MCF 10A (cell line): ENCODE results near the gene KRTAP20-2. TPM values are rescaled to one million over a fixed set of nuclear protein-coding genes. Genes with fewer than 3 reads are reported as not detected.

Source experiments
- BruUV-seq: library from RNA; stranded (reverse); fragments of 400-500 nt; replicated peaks from 2 replicates; lab custom pipeline; 2021; lab: Mats Ljungman, UMichigan
- CTCF ChIA-PET: fragments of 300-600 bp; sonication (Branson Sonifier 250); formaldehyde crosslinking; extraction: SDS; loops from one replicate; lab custom pipeline; 2021; ENCODE audit warnings: antibody characterized with exemption, inconsistent platforms; lab: Yijun Ruan, JAX
- POLR2A ChIA-PET: fragments of 300-600, 350-650 bp; sonication (Branson Sonifier 250); formaldehyde crosslinking; extraction: SDS; loops from one replicate; lab custom pipeline; 2020; ENCODE audit warnings: antibody characterized with exemption, inconsistent platforms; lab: Yijun Ruan, JAX
- DNase-seq: peaks from one replicate; pipeline ENCODE4 v3.0.0-alpha.2; 2018; ENCODE audit not compliant: unreplicated experiment
- H3K27ac Mint-ChIP-seq: one replicate; pipeline ENCODE4 v1.8.0; 2022; ENCODE audit warnings: mild to moderate bottlenecking, low read depth, mixed read lengths; ENCODE audit not compliant: unreplicated experiment
- H3K27me3 Mint-ChIP-seq: one replicate; pipeline ENCODE4 v1.8.0; 2022; ENCODE audit warnings: mixed read lengths; ENCODE audit not compliant: insufficient read depth, unreplicated experiment
- H3K36me3 Mint-ChIP-seq: one replicate; pipeline ENCODE4 v1.8.0; 2022; ENCODE audit warnings: mild to moderate bottlenecking, moderate library complexity, mixed read lengths; ENCODE audit not compliant: insufficient read depth, unreplicated experiment
- H3K4me1 Mint-ChIP-seq: one replicate; pipeline ENCODE4 v1.8.0; 2022; ENCODE audit warnings: mixed read lengths; ENCODE audit not compliant: insufficient read depth, unreplicated experiment
- H3K4me3 Mint-ChIP-seq: one replicate; pipeline ENCODE4 v1.8.0; 2022; ENCODE audit warnings: mild to moderate bottlenecking, moderate library complexity, mixed read lengths; ENCODE audit not compliant: unreplicated experiment
- H3K9me3 Mint-ChIP-seq: one replicate; pipeline ENCODE4 v1.8.0; 2022; ENCODE audit warnings: mixed read lengths; ENCODE audit not compliant: unreplicated experiment
- CTCF ChIP-seq: fragments of 200-600 bp; IDR thresholded peaks from one replicate; pipeline ENCODE4 v1.8.0; 2022; ENCODE audit warnings: antibody characterized with exemption, mild to moderate bottlenecking; ENCODE audit not compliant: unreplicated experiment
- intact Hi-C: fragments of 100-400 bp; cut with micrococcal nuclease; formaldehyde crosslinking; loops from 2 replicates; pipeline ENCODE4 v1.14.1; 2022
- total RNA-seq: library from RNA; stranded (reverse); gene quantifications from 2 replicates; pipeline ENCODE4 v1.2.3, GENCODE V29; 2022

The KRTAP20-2 gene
- total RNA-seq, 1 experiment from 2014 or later = not detected

GRCh38 chr21:30668776-30669175, 33.8 kb downstream of the KRTAP20-2 start:
- no peak for DNase-seq
- no peak overlapping the region for H3K27ac Mint-ChIP-seq
- peaks cover 8% of the 10 kb centered on the region for H3K9me3 Mint-ChIP-seq
- ChIA-PET POLR2A (no interaction called here), CTCF (no interaction called here)
- intact Hi-C loops = no loop called here
- no peaks in the 10 kb centered on the region for H3K36me3 Mint-ChIP-seq
- peaks cover 27% of the 10 kb centered on the region for H3K27me3 Mint-ChIP-seq
- TF ChIP-seq CTCF = no peak
- BruUV-seq = no TSS peak
- no peaks in the 10 kb centered on the region for H3K4me1 Mint-ChIP-seq
- no peak overlapping the region for H3K4me3 Mint-ChIP-seq

GRCh38 chr21:30672985-30673650, 38.1 kb downstream of the KRTAP20-2 start:
- no peak overlapping the region for H3K27ac Mint-ChIP-seq
- no peak for DNase-seq
- peaks cover 8% of the 10 kb centered on the region for H3K9me3 Mint-ChIP-seq
- TF ChIP-seq CTCF = no peak
- intact Hi-C loops = no loop called here
- no TSS peak for BruUV-seq
- H3K27me3 Mint-ChIP-seq = peaks cover 28% of the 10 kb centered on the region
- ChIA-PET POLR2A (no interaction called here), CTCF (interaction anchor here (0.9 kb wide), 1 partner anchor 13 kb away, joined by 3 read pairs; no protein-coding TSS in a partner anchor)
- H3K4me1 Mint-ChIP-seq = no peaks in the 10 kb centered on the region
- no peaks in the 10 kb centered on the region for H3K36me3 Mint-ChIP-seq
- no peak overlapping the region for H3K4me3 Mint-ChIP-seq

GRCh38 chr21:30674312-30674711, 39.3 kb downstream of the KRTAP20-2 start:
- no peaks in the 10 kb centered on the region for H3K4me1 Mint-ChIP-seq
- no peak for TF ChIP-seq CTCF
- BruUV-seq = no TSS peak
- peaks cover 28% of the 10 kb centered on the region for H3K27me3 Mint-ChIP-seq
- no peak overlapping the region for H3K27ac Mint-ChIP-seq
- peaks cover 8% of the 10 kb centered on the region for H3K9me3 Mint-ChIP-seq
- H3K4me3 Mint-ChIP-seq = no peak overlapping the region
- DNase-seq = no peak
- intact Hi-C loops = no loop called here
- CTCF ChIA-PET = no interaction called here
- no peaks in the 10 kb centered on the region for H3K36me3 Mint-ChIP-seq
- POLR2A ChIA-PET = no interaction called here

- H3K27me3 Mint-ChIP-seq = peaks cover 24% of the 10 kb centered on the region
- no peak for TF ChIP-seq CTCF
- no peaks in the 10 kb centered on the region for H3K36me3 Mint-ChIP-seq
- ChIA-PET POLR2A (interaction anchor here (0.7 kb wide), 1 partner anchor 9 kb away, joined by 3 read pairs; no protein-coding TSS in a partner anchor), CTCF (interaction anchor here (0.9 kb wide), 1 partner anchor 42 kb away, joined by 3 read pairs; no protein-coding TSS in a partner anchor)
- H3K4me3 Mint-ChIP-seq = no peak overlapping the region
- H3K9me3 Mint-ChIP-seq = no peaks in the 10 kb centered on the region
- intact Hi-C loops = no loop called here
- no peak overlapping the region for H3K27ac Mint-ChIP-seq
- H3K4me1 Mint-ChIP-seq = no peaks in the 10 kb centered on the region
- DNase-seq = no peak
- no TSS peak for BruUV-seq
These were observed 41.7 kb downstream of the KRTAP20-2 start for GRCh38 chr21:30676737-30677136.
